IPS-18a (cell line): ENCODE data around the gene ULK2.
"Not testable (repeated sequence)": the region's sequence is repeated elsewhere in the genome, so short reads cannot be mapped to it uniquely, and the experiment has no call there.

Experiments used
- H3K27ac ChIP-seq: one replicate; pipeline ENCODE4 v1.5.1; 2013; ENCODE audit warnings: low read length
- H3K27me3 ChIP-seq: one replicate; pipeline ENCODE4 v1.6.1; 2013; ENCODE audit warnings: mild to moderate bottlenecking, low read length; ENCODE audit not compliant: control insufficient read depth, insufficient read depth
- H3K36me3 ChIP-seq: one replicate; pipeline ENCODE4 v1.6.1; 2013; ENCODE audit warnings: low read depth, low read length; ENCODE audit not compliant: control insufficient read depth
- H3K4me1 ChIP-seq: one replicate; pipeline ENCODE4 v1.6.1; 2013; ENCODE audit warnings: low read depth, low read length; ENCODE audit not compliant: control insufficient read depth
- H3K4me3 ChIP-seq: one replicate; pipeline ENCODE4 v1.5.1; 2013; ENCODE audit warnings: low read length
- H3K9ac ChIP-seq: one replicate; pipeline ENCODE4 v1.6.1; 2013; ENCODE audit warnings: mild to moderate bottlenecking, low read length, moderate library complexity
- H3K9me3 ChIP-seq: one replicate; pipeline ENCODE4 v1.6.1; 2013; ENCODE audit warnings: low read depth, low read length; ENCODE audit not compliant: control insufficient read depth

The ULK2 gene

GRCh38 chr17:19890554-19890953 lies 22.8 kb upstream of the ULK2 start:
- not testable (repeated sequence) for H3K9ac ChIP-seq, H3K27me3 ChIP-seq, H3K4me3 ChIP-seq, H3K36me3 ChIP-seq, H3K9me3 ChIP-seq, H3K4me1 ChIP-seq, H3K27ac ChIP-seq

- not testable (repeated sequence) for H3K4me3 ChIP-seq, H3K27ac ChIP-seq, H3K9ac ChIP-seq, H3K9me3 ChIP-seq, H3K4me1 ChIP-seq, H3K27me3 ChIP-seq, H3K36me3 ChIP-seq
These were observed 22.3 kb upstream of the ULK2 start for GRCh38 chr17:19890001-19890400.

GRCh38 chr17:19886116-19886515 lies 18.4 kb upstream of the ULK2 start:
- no peak overlapping the region for H3K9ac ChIP-seq
- H3K27ac ChIP-seq: no peak overlapping the region
- H3K27me3 ChIP-seq: no peaks in the 10 kb centered on the region
- no peaks in the 10 kb centered on the region for H3K36me3 ChIP-seq
- H3K4me3 ChIP-seq: no peak overlapping the region
- no peaks in the 10 kb centered on the region for H3K9me3 ChIP-seq
- H3K4me1 ChIP-seq: no peaks in the 10 kb centered on the region

GRCh38 chr17:19883537-19884215 lies 15.9 kb upstream of the ULK2 start:
- H3K27ac ChIP-seq: no peak overlapping the region
- no peak overlapping the region for H3K9ac ChIP-seq
- H3K36me3 ChIP-seq: no peaks in the 10 kb centered on the region
- H3K27me3 ChIP-seq: no peaks in the 10 kb centered on the region
- H3K4me1 ChIP-seq: no peaks in the 10 kb centered on the region
- no peak overlapping the region for H3K4me3 ChIP-seq
- H3K9me3 ChIP-seq: no peaks in the 10 kb centered on the region

- Histone ChIP-seq H3K4me1 (no peaks in the 10 kb centered on the region), H3K27ac (no peak overlapping the region), H3K9ac (no peak overlapping the region), H3K9me3 (no peaks in the 10 kb centered on the region), H3K27me3 (no peaks in the 10 kb centered on the region), H3K36me3 (no peaks in the 10 kb centered on the region), H3K4me3 (no peak overlapping the region)
These were observed 12.7 kb upstream of the ULK2 start for GRCh38 chr17:19880393-19880792.

GRCh38 chr17:19877364-19877945 lies 9.7 kb upstream of the ULK2 start:
- Histone ChIP-seq H3K4me3 (no peak overlapping the region), H3K4me1 (no peaks in the 10 kb centered on the region), H3K9ac (no peak overlapping the region), H3K9me3 (no peaks in the 10 kb centered on the region), H3K36me3 (no peaks in the 10 kb centered on the region), H3K27ac (no peak overlapping the region), H3K27me3 (no peaks in the 10 kb centered on the region)

- Histone ChIP-seq H3K27me3 (no peaks in the 10 kb centered on the region), H3K27ac (no peak overlapping the region), H3K9ac (no peak overlapping the region), H3K4me3 (no peak overlapping the region), H3K9me3 (no peaks in the 10 kb centered on the region), H3K36me3 (no peaks in the 10 kb centered on the region), H3K4me1 (no peaks in the 10 kb centered on the region)
These were observed 8.9 kb upstream of the ULK2 start for GRCh38 chr17:19876529-19877161.

- Histone ChIP-seq H3K9me3 (no peaks in the 10 kb centered on the region), H3K4me3 (no peak overlapping the region), H3K36me3 (no peaks in the 10 kb centered on the region), H3K9ac (no peak overlapping the region), H3K27ac (no peak overlapping the region), H3K4me1 (no peaks in the 10 kb centered on the region), H3K27me3 (peaks cover 2% of the 10 kb centered on the region)
These were observed 6.5 kb upstream of the ULK2 start for GRCh38 chr17:19874256-19874655.

GRCh38 chr17:19873346-19873745 lies 5.6 kb upstream of the ULK2 start:
- Histone ChIP-seq H3K4me3 (no peak overlapping the region), H3K27me3 (peaks cover 11% of the 10 kb centered on the region), H3K27ac (no peak overlapping the region)

GRCh38 chr17:19868079-19868395 lies 301 bp upstream of the ULK2 start:
- Histone ChIP-seq H3K9me3 (no peaks in the 10 kb centered on the region), H3K36me3 (no peaks in the 10 kb centered on the region), H3K4me3 (peak overlapping the region; percentile 65), H3K9ac (peak overlapping the region; percentile 31), H3K27me3 (peaks cover 31% of the 10 kb centered on the region), H3K4me1 (no peaks in the 10 kb centered on the region), H3K27ac (no peak overlapping the region)

More at GRCh38 chr17:19873346-19873745, 5.6 kb upstream of the ULK2 start:
- Histone ChIP-seq H3K36me3 (no peaks in the 10 kb centered on the region), H3K9me3 (no peaks in the 10 kb centered on the region), H3K9ac (no peak overlapping the region), H3K4me1 (no peaks in the 10 kb centered on the region)

GRCh38 chr17:19867079-19867328 lies 732 bp downstream of the ULK2 start:
- Histone ChIP-seq H3K9ac (peak overlapping the region; percentile 6), H3K36me3 (no peaks in the 10 kb centered on the region), H3K4me1 (no peaks in the 10 kb centered on the region), H3K9me3 (no peaks in the 10 kb centered on the region), H3K4me3 (peak overlapping the region; percentile 78), H3K27ac (no peak overlapping the region), H3K27me3 (peaks cover 31% of the 10 kb centered on the region)

GRCh38 chr17:19865021-19865420 lies 2.7 kb downstream of the ULK2 start:
- no peak overlapping the region for H3K27ac ChIP-seq
- no peaks in the 10 kb centered on the region for H3K9me3 ChIP-seq
- no peaks in the 10 kb centered on the region for H3K4me1 ChIP-seq
- H3K9ac ChIP-seq: no peak overlapping the region
- H3K27me3 ChIP-seq: peaks cover 31% of the 10 kb centered on the region
- H3K4me3 ChIP-seq: no peak overlapping the region
- no peaks in the 10 kb centered on the region for H3K36me3 ChIP-seq
